ENCODE data around the gene L3MBTL4. TPM values are rescaled to one million over a fixed set of nuclear protein-coding genes. Genes with fewer than 3 reads are reported as not detected.
"Not testable (repeated sequence)": the region's sequence is repeated elsewhere in the genome, so short reads cannot be mapped to it uniquely, and the experiment has no call there.

The L3MBTL4 gene
- total RNA-seq, 2 donors from 2014 or later = 0.27 to 5.3 TPM

DNA sequence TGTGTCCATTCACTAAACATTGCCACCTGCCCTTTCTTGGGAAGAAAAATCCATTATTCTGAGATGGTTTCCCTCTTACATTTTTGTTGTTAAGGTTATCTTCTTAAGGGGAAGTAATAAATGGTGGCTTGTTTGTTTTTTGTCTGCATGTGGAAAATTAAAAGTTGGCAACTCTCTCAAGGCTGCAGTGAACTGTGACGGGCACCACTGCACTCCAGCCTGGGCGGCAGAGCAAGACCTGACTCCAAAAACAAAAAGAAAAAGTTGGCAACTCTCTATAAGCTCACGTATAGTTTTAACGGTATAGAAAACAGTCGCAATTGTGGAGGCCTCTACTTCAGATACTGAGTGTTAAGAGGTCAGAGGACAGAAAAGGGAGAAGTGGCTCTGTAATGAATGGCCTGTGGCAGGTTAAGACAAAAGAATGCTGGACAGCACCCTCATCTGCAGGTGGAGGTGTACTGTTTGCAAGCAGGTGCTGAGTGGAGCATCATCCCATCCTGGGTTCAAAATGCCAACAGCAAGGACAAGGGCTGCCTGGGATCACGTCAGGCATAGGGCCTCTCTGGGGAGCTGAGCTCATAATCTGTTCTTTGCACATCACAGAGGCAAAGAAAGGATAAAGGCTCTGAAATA lies 16.7 kb downstream of the L3MBTL4 start:
- DNase-seq (ENCODE audit: low spot score) = no peak
- no peaks in the 10 kb centered on the region for H3K4me1 ChIP-seq (ENCODE audit: control insufficient read depth in 1 of 2, low read depth in 2 of 2)
- ATAC-seq (ENCODE audit: insufficient number of reproducible peaks, low FRiP score, low read depth) = no peak
- H3K27me3 ChIP-seq (replicated peaks; ENCODE audit: insufficient read depth) = no peaks in the 10 kb centered on the region
- H3K4me3 ChIP-seq = no peak overlapping the region
- H3K27ac ChIP-seq = no peak overlapping the region
- TF ChIP-seq, protein P1, sequence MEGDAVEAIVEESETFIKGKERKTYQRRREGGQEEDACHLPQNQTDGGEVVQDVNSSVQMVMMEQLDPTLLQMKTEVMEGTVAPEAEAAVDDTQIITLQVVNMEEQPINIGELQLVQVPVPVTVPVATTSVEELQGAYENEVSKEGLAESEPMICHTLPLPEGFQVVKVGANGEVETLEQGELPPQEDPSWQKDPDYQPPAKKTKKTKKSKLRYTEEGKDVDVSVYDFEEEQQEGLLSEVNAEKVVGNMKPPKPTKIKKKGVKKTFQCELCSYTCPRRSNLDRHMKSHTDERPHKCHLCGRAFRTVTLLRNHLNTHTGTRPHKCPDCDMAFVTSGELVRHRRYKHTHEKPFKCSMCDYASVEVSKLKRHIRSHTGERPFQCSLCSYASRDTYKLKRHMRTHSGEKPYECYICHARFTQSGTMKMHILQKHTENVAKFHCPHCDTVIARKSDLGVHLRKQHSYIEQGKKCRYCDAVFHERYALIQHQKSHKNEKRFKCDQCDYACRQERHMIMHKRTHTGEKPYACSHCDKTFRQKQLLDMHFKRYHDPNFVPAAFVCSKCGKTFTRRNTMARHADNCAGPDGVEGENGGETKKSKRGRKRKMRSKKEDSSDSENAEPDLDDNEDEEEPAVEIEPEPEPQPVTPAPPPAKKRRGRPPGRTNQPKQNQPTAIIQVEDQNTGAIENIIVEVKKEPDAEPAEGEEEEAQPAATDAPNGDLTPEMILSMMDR (IDR thresholded peaks at IDR 0.05) = no peak
- H3K36me3 ChIP-seq = no peaks in the 10 kb centered on the region
- H3K9me3 ChIP-seq = no peaks in the 10 kb centered on the region

DNA sequence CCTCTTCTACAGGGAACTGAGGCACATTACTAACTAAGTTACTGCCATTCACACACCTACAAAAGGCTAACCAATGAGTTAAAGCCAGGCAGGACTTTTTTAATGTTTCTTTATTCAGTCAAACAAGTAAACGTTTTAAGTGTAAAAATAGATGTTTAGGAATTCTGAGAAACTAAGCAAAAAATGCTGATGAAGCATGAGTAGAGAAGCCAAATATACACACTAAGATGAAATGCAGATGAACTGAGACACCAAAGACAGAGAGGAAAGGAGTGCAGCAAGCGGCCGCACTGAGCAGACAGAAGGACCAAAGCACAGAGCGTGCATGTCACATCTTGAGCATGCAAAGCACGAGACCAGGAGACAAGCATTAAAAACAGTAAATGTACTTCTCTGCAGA lies 17.9 kb downstream of the L3MBTL4 start:
- no peak for ATAC-seq (ENCODE audit: insufficient number of reproducible peaks, low FRiP score, low read depth)
- DNase-seq (ENCODE audit: low spot score) = no peak
- no peak overlapping the region for H3K27ac ChIP-seq

DNA sequence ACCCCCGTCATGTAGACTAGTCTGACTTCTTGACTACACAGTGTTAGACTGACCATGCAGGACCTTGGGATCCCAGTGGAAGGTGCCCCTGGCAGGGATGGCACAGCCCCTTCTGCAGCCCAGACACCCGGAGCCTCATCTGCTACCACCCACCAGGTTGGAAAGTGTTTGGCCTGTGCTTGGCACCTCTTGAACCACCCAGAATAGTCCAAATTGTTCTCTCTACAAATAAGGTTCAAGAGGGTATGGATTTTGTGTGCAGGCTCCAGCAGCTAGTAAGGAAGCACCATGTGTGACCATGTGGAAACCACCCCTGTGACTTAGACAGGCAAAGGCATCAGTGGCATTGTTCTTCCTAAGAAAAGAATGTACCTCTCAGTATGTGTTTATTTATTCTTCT lies 18.4 kb downstream of the L3MBTL4 start:
- no peaks in the 10 kb centered on the region for H3K27me3 ChIP-seq (replicated peaks; ENCODE audit: insufficient read depth)
- H3K36me3 ChIP-seq = no peaks in the 10 kb centered on the region
- TF ChIP-seq, protein P1 (IDR thresholded peaks at IDR 0.05) = no peak
- no peak for ATAC-seq (ENCODE audit: insufficient number of reproducible peaks, low FRiP score, low read depth)
- H3K4me3 ChIP-seq = no peak overlapping the region
- H3K4me1 ChIP-seq (ENCODE audit: control insufficient read depth in 1 of 2, low read depth in 2 of 2) = no peaks in the 10 kb centered on the region
- H3K27ac ChIP-seq = no peak overlapping the region
- H3K9me3 ChIP-seq = no peaks in the 10 kb centered on the region
- DNase-seq (ENCODE audit: low spot score) = no peak

More for the DNA sequence above, 17.9 kb downstream of the L3MBTL4 start:
- Histone ChIP-seq H3K27me3 (replicated peaks; ENCODE audit: insufficient read depth) (no peaks in the 10 kb centered on the region), H3K4me1 (ENCODE audit: control insufficient read depth in 1 of 2, low read depth in 2 of 2) (no peaks in the 10 kb centered on the region), H3K4me3 (no peak overlapping the region), H3K9me3 (no peaks in the 10 kb centered on the region), H3K36me3 (no peaks in the 10 kb centered on the region)
- TF ChIP-seq, protein P1 (IDR thresholded peaks at IDR 0.05) = no peak

DNA sequence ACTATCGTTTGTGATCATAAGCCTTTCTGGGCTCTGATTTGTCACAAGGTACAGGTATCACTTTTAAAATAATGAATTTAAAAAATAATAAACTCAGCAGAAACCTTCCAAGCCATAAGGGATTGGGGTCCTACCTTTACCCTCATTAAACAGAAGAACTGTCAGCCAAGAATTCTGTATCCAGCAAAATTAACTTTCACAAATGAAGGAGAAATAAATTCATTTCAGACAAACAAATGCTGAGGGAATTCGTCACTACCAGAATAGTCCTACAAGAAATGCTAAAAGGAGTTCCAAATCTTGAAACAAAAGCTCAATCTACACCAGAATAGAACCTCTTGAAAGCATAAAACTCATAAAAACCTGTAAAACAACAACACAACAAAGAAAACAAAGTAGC lies 25.7 kb downstream of the L3MBTL4 start:
- DNase-seq (ENCODE audit: low spot score) (no peak), ATAC-seq (ENCODE audit: insufficient number of reproducible peaks, low FRiP score, low read depth) (no peak)
- no peaks in the 10 kb centered on the region for H3K4me1 ChIP-seq (ENCODE audit: control insufficient read depth in 1 of 2, low read depth in 2 of 2)
- H3K36me3 ChIP-seq = no peaks in the 10 kb centered on the region
- no peaks in the 10 kb centered on the region for H3K27me3 ChIP-seq (replicated peaks; ENCODE audit: insufficient read depth)
- H3K4me3 ChIP-seq = no peak overlapping the region
- peaks cover 7% of the 10 kb centered on the region for H3K9me3 ChIP-seq
- no peak overlapping the region for H3K27ac ChIP-seq
- TF ChIP-seq, protein P1 (IDR thresholded peaks at IDR 0.05) = no peak

DNA sequence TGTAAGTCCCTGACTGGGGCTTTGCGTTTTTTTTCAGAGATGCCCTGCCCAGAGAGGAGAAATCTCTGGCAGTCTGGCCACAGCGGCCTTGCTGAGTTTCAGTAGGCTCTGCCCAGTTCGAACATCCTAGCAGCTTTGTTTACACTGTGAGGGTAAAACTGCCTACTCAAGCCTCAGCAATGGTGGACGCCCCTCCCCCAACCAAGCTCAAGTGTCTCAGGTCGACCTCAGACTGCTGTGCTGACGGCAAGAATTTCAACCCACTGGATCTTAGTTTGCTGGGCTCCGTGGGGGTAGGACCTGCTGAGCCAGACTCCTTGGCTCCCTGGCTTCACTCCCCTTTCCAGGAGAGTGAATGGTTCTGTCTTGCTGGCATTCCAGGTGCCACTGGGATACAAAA lies 31.7 kb downstream of the L3MBTL4 start:
- no peaks in the 10 kb centered on the region for H3K36me3 ChIP-seq
- H3K4me3 ChIP-seq = no peak overlapping the region
- DNase-seq (ENCODE audit: low spot score) (no peak), ATAC-seq (ENCODE audit: insufficient number of reproducible peaks, low FRiP score, low read depth) (no peak)
- H3K27me3 ChIP-seq (replicated peaks; ENCODE audit: insufficient read depth) = no peaks in the 10 kb centered on the region
- no peaks in the 10 kb centered on the region for H3K4me1 ChIP-seq (ENCODE audit: control insufficient read depth in 1 of 2, low read depth in 2 of 2)
- TF ChIP-seq, protein P1 (IDR thresholded peaks at IDR 0.05) = no peak
- no peak overlapping the region for H3K27ac ChIP-seq
- no peaks in the 10 kb centered on the region for H3K9me3 ChIP-seq

DNA sequence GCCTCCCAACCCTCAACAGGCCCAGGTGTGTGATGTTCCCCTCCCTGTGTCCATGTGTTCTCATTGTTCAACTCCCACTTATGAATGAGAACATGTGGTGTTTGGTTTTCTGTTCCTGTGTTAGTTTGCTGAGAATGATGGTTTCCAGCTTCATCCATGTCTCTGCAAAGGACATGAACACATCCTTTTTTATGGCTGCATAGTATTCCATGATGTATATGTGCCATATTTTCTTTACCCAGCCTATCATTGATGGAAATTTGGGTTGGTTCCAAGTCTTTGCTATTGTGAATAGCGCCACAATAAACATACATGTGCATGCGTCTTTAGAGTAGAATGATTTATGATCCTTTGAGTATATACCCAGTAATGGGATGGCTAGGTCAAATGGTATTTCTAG lies 37.2 kb downstream of the L3MBTL4 start:
- not testable (repeated sequence) for DNase-seq (ENCODE audit: low spot score); H3K4me1 ChIP-seq (ENCODE audit: control insufficient read depth in 1 of 2, low read depth in 2 of 2); H3K4me3 ChIP-seq; H3K36me3 ChIP-seq; ATAC-seq (ENCODE audit: insufficient number of reproducible peaks, low FRiP score, low read depth); H3K9me3 ChIP-seq; H3K27ac ChIP-seq; H3K27me3 ChIP-seq (replicated peaks; ENCODE audit: insufficient read depth)
